Skeletal muscle tissue (tissue), 4 donors: ENCODE results near the gene PRAC2. TPM values are rescaled to one million over a fixed set of nuclear protein-coding genes. Genes with fewer than 3 reads are reported as not detected.
"Not testable (repeated sequence)": the region's sequence is repeated elsewhere in the genome, so short reads cannot be mapped to it uniquely, and the experiment has no call there.

ENCODE experiments used
- H3K27ac ChIP-seq: one replicate; pipeline ENCODE4 v1.7.0; 2013; ENCODE audit warnings: mild to moderate bottlenecking, low read depth, low read length, inconsistent platforms
- H3K27me3 ChIP-seq, 3 donors: one replicate each; pipeline ENCODE4 v1.7.0; 2013; ENCODE audit warnings: low read length in 3 of 3; ENCODE audit not compliant: control insufficient read depth in 3 of 3, insufficient read depth in 3 of 3
- H3K36me3 ChIP-seq, 3 donors: one replicate each; pipeline ENCODE4 v1.7.0; 2013; ENCODE audit warnings: low read length in 3 of 3; ENCODE audit not compliant: control insufficient read depth in 3 of 3, insufficient read depth in 3 of 3
- H3K4me1 ChIP-seq, 3 donors: one replicate each; pipeline ENCODE4 v1.7.0; 2013; ENCODE audit warnings: low read length in 3 of 3, mild to moderate bottlenecking in 3 of 3; ENCODE audit not compliant: control insufficient read depth in 3 of 3, insufficient read depth in 3 of 3
- H3K4me3 ChIP-seq, 3 donors: one replicate each; pipeline ENCODE4 v1.7.0; 2013; ENCODE audit warnings: low read length in 3 of 3
- H3K9ac ChIP-seq, 3 donors: one replicate each; pipeline ENCODE4 v1.7.0; 2013; ENCODE audit warnings: low read length in 3 of 3, mild to moderate bottlenecking in 3 of 3, moderate library complexity in 2 of 3, low read depth in 1 of 3
- H3K9me3 ChIP-seq, 3 donors: one replicate each; pipeline ENCODE4 v1.7.0; 2013; ENCODE audit warnings: low read length in 3 of 3; ENCODE audit not compliant: control insufficient read depth in 3 of 3
- total RNA-seq: library from RNA; depleted of rRNA; stranded (reverse); fragments of >200 nt; gene quantifications from one replicate; pipeline ENCODE4 v1.2.3, GENCODE V29; 2014
- donor health status: Osteomylitis.

PRAC2 gene
- total RNA-seq, 1 donor from 2014 or later = not detected

- H3K36me3 ChIP-seq = no peaks in the 10 kb centered on the region
- no peaks in the 10 kb centered on the region for H3K4me1 ChIP-seq
- no peaks in the 10 kb centered on the region for H3K9me3 ChIP-seq
- no peak overlapping the region for H3K4me3 ChIP-seq
- H3K27ac ChIP-seq = no peak overlapping the region
- H3K27me3 ChIP-seq = peaks cover 55 to 60% (median 59%) of the 10 kb centered on the region in 3 donors
- H3K9ac ChIP-seq = no peak overlapping the region
These were observed 18.4 kb upstream of the PRAC2 start for GRCh38 chr17:48704361-48705248.

DNA sequence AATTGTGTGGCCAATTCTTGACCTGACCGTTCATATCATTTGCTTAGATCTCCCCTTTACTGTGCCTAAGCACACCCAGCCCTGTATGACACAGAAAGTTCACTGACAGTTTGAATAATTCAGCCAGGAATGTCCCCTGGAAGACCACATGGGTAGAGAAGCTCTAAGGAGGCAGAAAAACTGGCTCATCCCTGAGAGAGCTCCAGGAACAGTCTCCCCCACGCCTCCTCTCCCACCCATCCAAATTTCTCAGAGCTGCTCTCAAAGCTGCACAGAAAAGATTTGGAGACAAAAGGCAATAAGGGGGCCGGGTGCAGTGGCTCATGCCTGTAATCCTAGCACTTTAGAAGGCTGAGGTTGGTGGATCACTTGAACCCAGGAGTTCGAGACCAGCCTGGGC, 11.9 kb upstream of the PRAC2 start:
- H3K27ac ChIP-seq = no peak overlapping the region
- H3K27me3 ChIP-seq = peaks cover 56 to 77% (median 75%) of the 10 kb centered on the region in 3 donors

GRCh38 chr17:48715496-48716399, 7.2 kb upstream of the PRAC2 start:
- no peak overlapping the region for H3K9ac ChIP-seq
- no peaks in the 10 kb centered on the region for H3K9me3 ChIP-seq
- no peak overlapping the region for H3K4me3 ChIP-seq
- peaks cover 4 to 12% (median 10%) of the 10 kb centered on the region in 3 donors for H3K4me1 ChIP-seq
- H3K27me3 ChIP-seq = peaks cover 69 to 91% (median 84%) of the 10 kb centered on the region in 3 donors
- H3K27ac ChIP-seq = no peak overlapping the region
- no peaks in the 10 kb centered on the region for H3K36me3 ChIP-seq

More for the DNA sequence above, 11.9 kb upstream of the PRAC2 start:
- no peaks in the 10 kb centered on the region for H3K36me3 ChIP-seq
- H3K9ac ChIP-seq = no peak overlapping the region
- no peaks in the 10 kb centered on the region for H3K9me3 ChIP-seq
- H3K4me3 ChIP-seq = no peak overlapping the region
- H3K4me1 ChIP-seq = no peaks in the 10 kb centered on the region

DNA sequence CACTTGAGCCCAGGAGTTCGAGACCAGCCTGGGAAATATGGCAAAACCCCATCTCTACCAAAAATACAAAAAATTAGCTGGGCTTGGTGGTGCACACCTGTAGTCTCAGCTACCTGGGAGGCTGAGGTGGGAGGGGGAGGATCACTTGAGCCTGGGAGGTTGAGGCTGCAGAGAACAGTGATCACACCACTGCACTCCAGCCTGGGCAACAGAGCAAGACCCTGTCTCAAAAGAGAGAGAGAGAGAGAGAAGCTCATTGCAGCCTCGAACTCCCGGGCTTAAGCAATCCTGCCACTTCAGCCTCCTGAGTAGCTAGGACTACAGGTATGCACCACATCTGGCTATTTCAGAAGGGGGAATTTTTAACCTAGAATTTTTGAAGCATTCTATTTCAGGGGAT, 6.4 kb upstream of the PRAC2 start:
- H3K9me3 ChIP-seq, H3K4me3 ChIP-seq, H3K36me3 ChIP-seq, H3K27ac ChIP-seq, H3K9ac ChIP-seq: not testable (repeated sequence)
- peaks cover 4 to 12% (median 10%) of the 10 kb centered on the region in 3 donors for H3K4me1 ChIP-seq
- H3K27me3 ChIP-seq = peaks cover 69 to 92% (median 85%) of the 10 kb centered on the region in 3 donors

GRCh38 chr17:48717367-48718226, 5.4 kb upstream of the PRAC2 start:
- Histone ChIP-seq H3K4me1 (peaks cover 4 to 12% (median 10%) of the 10 kb centered on the region in 3 donors), H3K9me3 (no peaks in the 10 kb centered on the region), H3K27ac (no peak overlapping the region), H3K9ac (no peak overlapping the region), H3K4me3 (no peak overlapping the region), H3K36me3 (no peaks in the 10 kb centered on the region), H3K27me3 (peaks cover 72 to 94% (median 86%) of the 10 kb centered on the region in 3 donors)

DNA sequence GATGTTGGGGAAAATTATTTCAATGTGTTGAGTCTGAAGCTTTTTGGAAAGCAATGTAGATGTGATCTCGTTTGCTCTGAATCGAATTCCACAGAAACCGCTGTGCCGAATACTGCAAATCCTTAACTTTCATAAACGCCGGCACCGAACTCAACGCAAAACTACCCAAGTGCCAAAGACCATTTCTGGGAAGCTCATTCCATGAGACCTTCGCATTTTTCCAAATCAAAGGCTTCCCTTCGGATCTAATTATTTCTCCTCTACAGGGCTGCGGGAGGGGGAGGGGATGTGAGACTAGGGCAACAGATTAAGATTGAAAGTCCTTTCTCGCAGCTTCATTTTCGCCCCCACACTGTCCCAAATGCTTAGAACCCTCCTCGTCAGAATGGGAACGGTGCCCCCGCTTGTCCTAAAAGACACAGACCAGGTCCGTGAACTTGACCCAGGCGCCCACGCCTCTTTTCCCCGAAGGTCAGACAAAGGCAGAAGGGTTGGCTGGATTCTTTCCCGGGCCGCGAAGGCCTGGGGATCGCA, 4.7 kb upstream of the PRAC2 start:
- peaks cover 75 to 94% (median 88%) of the 10 kb centered on the region in 3 donors for H3K27me3 ChIP-seq
- H3K27ac ChIP-seq = no peak overlapping the region
- H3K36me3 ChIP-seq = no peaks in the 10 kb centered on the region
- H3K9ac ChIP-seq = peak overlapping the region in 1 of 3 donors; percentile 54
- H3K4me3 ChIP-seq = peak overlapping the region in 1 of 3 donors; percentile 49
- H3K9me3 ChIP-seq = no peaks in the 10 kb centered on the region
- H3K4me1 ChIP-seq = peaks cover 4 to 12% (median 10%) of the 10 kb centered on the region in 3 donors

DNA sequence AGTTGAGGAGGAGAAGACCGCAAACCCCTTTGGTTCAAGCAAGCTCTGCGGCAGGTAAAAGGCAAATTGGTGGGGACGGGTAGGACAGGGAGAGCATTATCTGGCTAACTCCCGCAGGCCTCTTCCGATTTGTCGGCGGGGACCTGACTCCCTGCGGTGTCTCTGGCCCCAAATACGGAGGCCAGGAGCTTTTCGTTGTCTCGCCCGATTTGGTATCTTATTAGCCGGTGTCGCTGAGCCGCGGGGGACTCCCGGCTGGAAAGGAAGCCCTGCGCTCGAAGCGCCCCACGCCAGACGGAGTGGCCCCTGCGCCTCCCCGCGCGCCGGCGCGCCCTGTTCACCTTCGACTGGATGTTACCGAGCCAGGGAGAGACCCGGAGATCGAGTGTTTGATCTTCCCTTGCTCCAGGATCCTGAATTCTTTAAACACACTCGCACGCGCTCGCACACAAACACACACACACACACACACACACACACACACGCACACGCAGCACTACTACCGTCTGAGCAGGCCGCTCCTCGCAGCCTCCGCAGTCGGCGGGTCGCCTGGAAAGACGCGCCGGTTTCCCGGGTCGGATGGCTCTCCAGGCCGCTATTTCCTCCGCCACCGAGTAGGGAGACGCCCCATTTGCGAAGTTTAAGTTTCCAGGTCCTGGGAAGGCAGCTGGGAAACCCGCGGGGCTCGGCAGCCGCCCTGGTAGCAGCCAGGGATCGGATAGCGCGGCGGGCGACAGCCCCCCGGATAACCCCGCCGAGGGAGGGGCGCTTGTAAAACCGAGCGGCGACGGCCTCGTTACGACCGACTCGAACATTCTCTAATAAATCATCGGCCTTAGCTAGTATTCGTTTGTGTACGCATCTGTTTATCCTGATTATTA, 4.0 kb upstream of the PRAC2 start:
- Histone ChIP-seq H3K36me3 (no peaks in the 10 kb centered on the region), H3K4me1 (peaks cover 4 to 12% (median 11%) of the 10 kb centered on the region in 3 donors), H3K9ac (peak overlapping the region in 1 of 3 donors; percentile 54), H3K27ac (no peak overlapping the region), H3K4me3 (peak overlapping the region in 1 of 3 donors; percentile 49), H3K27me3 (peaks cover 82 to 94% (median 88%) of the 10 kb centered on the region in 3 donors), H3K9me3 (no peaks in the 10 kb centered on the region)

- Histone ChIP-seq H3K9ac (peak overlapping the region in 1 of 3 donors; percentile 54), H3K9me3 (no peaks in the 10 kb centered on the region), H3K4me1 (peaks cover 4 to 18% (median 15%) of the 10 kb centered on the region in 3 donors), H3K4me3 (peak overlapping the region in 1 of 3 donors; percentile 29), H3K27me3 (peaks cover 86 to 96% (median 90%) of the 10 kb centered on the region in 3 donors), H3K27ac (no peak overlapping the region), H3K36me3 (no peaks in the 10 kb centered on the region)
These were observed 3.2 kb upstream of the PRAC2 start for GRCh38 chr17:48719642-48720265.
